Sigmoid colon (tissue), 3 donors: ENCODE measurements around the gene APCS.

Experiments
- POLR2A ChIP-seq, 2 donors: fragments of 450-650 bp; IDR thresholded peaks; one replicate each; pipeline ENCODE4 v1.6.1; 2016; ENCODE audit warnings: antibody characterized with exemption in 2 of 2, mild to moderate bottlenecking in 2 of 2, moderate library complexity in 2 of 2
- TF ChIP-seq, protein P1 (sequence below), 4 experiments: fragments of 450-650 bp in 3 of 4; fragments of 200-600 bp in 1 of 4; IDR thresholded peaks; one replicate each; pipeline ENCODE4 v1.5.1; 2016 to 2019; ENCODE audit warnings: antibody characterized with exemption in 4 of 4, mild to moderate bottlenecking in 3 of 4, moderate library complexity in 2 of 4

DNA sequence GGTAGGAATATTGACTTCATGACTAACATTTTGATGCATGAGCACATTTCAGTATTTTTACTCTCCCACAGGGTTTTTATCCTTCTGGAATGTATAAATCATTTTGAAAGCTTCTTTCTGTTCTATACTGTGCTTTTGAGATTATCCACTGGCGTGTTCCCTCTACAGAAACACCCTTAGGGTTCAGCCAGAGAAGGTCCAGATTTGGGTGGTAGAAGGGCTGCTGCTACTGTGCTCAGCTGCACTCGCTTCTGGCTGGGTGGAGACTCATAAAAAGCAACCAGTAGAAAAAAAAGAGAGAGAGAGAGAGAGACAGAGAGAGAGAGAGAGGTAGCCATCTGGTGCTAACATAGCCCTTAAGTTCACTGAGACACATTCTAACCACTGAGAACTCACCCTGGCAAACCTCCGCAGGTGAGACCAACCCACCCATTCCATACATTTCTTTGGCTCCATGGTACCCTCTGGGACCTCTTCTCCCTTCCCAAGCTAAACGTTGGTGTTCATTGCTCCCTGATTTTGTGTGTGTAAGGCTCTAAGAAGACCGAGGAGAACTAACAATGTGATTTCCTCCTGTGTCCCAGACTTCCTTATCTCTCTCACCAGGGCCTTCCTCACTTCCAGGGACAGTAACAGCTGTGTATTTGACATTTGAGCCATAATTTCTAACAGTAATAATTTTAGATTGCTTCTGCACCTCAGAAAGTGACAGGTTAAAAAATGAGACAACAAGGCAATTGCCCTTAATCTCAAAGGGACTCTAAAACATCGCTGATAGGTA is 7.2 kb downstream of the APCS start:
- TF ChIP-seq, protein P1, sequence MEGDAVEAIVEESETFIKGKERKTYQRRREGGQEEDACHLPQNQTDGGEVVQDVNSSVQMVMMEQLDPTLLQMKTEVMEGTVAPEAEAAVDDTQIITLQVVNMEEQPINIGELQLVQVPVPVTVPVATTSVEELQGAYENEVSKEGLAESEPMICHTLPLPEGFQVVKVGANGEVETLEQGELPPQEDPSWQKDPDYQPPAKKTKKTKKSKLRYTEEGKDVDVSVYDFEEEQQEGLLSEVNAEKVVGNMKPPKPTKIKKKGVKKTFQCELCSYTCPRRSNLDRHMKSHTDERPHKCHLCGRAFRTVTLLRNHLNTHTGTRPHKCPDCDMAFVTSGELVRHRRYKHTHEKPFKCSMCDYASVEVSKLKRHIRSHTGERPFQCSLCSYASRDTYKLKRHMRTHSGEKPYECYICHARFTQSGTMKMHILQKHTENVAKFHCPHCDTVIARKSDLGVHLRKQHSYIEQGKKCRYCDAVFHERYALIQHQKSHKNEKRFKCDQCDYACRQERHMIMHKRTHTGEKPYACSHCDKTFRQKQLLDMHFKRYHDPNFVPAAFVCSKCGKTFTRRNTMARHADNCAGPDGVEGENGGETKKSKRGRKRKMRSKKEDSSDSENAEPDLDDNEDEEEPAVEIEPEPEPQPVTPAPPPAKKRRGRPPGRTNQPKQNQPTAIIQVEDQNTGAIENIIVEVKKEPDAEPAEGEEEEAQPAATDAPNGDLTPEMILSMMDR (IDR thresholded peaks at IDR 0.05), result no peak
- TF ChIP-seq POLR2A (IDR thresholded peaks at IDR 0.05), result no peak
